Measurements from ENCODE around the gene ZSCAN1.
A peak's percentile ranks its signal among the peaks of the same experiment; 100 is the strongest.
"Not testable (repeated sequence)": the region's sequence is repeated elsewhere in the genome, so short reads cannot be mapped to it uniquely, and the experiment has no call there.

The ZSCAN1 gene

DNA sequence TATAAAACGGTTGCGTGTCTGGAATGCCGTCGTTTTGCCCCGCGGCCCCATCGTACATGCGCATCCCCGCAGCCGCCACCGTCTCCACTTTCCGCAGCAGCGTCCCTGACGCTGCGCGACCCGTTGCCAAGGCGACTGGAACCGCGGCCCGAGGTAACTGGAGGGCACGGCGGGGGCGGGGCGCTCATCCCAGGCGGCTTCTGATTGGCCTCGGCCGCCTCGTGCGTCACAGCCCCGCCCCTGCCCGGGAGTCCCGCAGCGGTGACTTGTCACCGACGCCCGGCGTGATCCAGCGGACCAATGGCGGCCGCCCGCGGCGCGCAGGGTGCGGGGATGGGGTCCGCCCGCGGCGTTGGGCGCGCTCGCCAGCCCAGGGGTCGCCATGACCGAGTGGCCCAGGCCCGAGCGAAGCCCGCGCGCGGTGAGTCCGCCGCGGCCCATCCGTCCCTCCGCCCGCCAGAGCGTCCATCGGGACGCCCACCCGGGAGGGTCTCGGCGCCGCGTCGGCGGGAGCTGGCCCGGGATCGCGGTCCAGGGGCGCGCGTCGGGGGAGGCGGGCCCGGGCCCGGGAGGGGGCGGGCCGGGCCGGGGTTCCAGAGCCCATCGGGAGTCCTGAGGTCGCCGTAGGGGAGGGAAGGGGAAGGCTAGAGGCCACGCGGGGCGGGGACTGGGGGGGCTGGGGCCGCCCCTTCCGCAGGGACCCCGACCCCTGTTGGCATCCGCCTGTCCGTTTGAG, at the start of gene ZSCAN1:
ZSCAN1 (plus strand) TSS at position 285 of the 736 bp plus-strand sequence. CDS start 3,812 bp downstream, outside the sequence.
- peak in 1 of 2 donors; percentile 43 for DNase-seq

GRCh38 chr19:57992841-57993240, 41.0 kb upstream of the ZSCAN1 start:
- no peak for DNase-seq

DNA sequence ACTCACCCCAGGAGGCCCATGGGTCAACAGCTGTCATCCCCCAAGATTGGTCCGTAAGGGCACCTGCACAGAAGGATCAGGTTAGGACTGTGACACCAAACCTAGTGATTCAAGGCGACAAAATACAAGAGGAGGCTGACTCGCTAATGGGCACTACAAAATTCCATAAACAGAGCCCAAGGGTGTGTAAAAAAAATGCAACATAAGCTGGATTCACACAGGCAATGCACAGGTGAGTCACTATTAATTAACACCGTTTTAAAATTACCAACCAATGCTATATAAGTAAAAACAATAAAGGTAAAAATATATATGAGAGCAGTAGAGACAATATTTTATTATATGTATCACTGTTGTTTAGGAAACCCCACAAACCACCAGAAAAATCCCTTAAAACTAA, 33.1 kb upstream of the ZSCAN1 start:
- no peak for DNase-seq

DNA sequence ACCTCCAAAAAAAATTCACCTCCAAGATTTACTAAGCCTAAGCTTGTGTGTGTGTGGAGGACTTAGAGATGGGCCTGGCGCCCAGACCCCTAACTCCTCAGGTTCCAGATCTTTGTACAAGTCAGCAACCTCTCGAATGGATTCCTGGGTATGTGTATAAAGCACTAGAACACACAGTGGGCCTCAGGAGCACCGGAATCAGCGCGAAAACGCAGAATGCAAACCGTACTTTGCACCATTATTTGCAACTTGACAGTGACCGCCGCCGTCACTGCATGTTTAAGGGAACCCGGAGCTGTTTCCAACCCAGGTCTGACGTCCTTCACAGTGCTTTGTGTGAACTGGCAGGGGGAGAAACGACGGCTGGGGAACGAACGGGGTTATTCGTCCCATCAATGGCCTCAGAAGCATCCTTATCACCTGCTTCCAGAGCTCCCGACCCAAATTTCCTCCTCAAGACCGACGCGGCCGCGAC, 31.9 kb upstream of the ZSCAN1 start:
- peak in 1 of 2 donors; percentile 6 for DNase-seq

DNA sequence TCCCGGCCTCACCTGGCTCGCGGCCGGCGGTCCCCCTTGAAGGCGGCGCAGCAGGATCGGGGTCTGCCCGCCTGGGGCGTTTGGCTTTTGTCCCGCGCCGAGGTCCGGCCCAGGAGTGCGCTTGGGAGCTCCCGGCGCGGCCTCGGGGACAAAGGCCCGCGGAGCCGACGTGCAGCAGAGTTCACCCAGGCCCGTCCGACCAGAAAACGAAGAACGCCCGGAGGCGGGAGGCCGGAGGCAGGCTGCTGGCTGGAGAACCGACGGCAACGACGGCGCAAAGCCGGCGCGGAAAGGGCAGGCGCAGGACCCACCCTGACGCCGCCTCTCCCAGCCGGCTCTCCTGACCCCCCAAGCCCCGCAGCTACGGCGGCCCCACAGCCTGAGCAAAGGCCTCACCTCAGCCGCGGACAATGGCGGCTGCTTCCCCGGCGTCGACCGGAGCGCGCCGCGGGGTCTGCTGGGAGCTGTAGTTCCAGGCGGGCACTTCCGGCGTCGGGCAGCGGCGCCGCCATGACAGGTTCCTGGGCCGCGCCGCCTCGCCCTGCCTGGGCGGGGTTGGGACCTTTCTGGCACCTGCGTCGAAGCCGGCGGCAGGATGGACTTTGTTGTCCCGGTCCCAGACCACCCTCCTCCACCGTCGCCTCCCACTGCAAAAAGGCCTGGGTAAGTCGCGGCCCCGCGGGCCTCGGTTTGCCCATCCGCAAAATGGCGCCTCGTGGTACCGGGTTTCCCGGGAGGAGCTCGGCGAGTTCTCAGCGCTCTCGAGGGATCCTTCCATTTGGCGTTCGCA, 31.2 kb upstream of the ZSCAN1 start, which contains the start of gene ZNF606:
ZNF606 (minus strand) TSS at position 437 of the 790 bp plus-strand sequence. CDS start 1,501 bp downstream, outside the sequence.
- DNase-seq = peak; percentile 83 to 84

DNA sequence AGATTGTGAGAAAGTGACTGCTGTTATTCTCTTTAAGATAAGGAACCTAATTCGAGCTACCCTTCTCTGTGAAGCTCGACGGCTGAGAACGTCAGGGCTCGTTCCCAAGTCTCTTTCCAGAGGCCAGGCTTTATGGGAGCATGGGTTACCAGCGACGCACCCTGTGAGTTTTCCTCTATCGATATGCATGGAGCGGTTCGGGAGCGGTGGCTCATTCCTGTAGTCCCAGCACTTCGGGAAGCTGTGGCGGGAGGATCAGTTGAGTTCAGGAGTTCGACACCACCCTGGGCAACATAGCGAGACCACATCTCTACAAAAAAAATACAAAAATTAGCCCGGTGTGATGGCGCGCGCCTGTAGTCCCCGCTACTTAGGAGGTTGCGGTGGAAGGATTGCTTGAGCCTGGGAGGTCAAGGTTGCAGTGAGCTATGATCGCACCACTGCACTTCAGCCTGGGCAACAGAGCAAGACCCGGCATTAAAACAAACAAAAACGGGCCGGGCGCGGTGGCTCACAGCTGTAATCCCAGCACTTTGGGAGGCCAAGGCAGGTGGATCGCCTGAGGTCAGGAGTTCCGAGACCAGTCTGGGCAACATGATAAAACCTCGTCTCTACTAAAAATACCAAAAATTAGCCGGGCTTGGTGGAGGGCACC, 30.5 kb upstream of the ZSCAN1 start:
- no peak for DNase-seq

DNA sequence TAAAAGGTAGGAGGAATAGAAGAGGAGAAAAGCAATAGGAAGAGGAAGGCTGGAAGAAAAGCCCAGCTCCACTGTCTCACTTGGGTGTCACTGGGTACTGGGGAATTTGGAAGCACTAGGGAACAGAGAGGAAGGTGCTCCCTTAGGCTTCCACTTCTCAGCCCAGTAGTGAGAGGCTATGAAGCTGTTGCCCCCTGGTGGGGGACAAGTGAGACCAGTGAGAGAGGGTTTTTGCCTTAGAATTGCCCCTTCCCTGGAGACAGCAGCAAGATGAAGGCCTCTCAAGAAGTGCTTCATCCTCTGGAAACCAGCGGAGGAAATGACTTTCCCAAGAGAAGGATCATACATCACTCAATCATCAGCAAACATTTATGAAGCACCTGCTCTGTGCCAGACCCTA, 26.5 kb upstream of the ZSCAN1 start:
- no peak for DNase-seq

DNA sequence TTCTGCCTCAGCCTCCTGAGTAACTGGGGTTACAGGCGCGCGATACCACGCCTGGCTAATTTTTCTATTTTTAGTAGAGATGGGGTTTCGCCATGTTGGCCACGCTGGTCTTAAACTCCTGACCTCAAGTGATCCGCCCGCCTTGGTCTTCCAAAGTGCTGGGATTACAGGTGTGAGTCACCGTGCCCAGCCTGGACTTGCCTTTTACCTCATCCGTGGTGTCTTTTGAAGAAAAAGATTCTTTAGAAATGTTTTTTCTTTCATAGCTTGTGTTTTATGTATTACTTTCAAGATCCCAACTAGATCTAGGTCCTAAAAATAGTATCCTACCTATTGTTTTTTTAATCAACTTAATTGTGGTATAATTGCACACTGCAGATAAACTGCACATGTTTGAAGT, 24.9 kb upstream of the ZSCAN1 start:
- DNase-seq = not testable (repeated sequence)

DNA sequence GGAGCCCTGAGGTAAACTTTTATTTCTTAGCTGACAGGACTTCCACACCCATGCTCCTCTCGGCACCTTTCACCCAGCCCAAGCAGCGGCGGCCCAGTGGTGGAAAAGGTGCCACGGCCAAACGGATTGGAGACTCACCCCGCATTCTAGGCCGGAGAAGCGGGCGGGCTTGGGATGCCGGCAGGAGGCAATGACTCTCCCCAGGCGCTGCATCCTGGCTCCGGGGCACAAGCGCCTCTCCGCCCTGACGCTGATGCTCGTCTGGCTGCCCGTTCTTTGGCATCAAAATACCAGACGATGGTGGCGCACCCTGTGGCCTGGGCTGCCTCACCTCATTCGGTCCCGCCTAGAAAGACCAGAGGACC, 24.5 kb upstream of the ZSCAN1 start:
- no peak for DNase-seq

DNA sequence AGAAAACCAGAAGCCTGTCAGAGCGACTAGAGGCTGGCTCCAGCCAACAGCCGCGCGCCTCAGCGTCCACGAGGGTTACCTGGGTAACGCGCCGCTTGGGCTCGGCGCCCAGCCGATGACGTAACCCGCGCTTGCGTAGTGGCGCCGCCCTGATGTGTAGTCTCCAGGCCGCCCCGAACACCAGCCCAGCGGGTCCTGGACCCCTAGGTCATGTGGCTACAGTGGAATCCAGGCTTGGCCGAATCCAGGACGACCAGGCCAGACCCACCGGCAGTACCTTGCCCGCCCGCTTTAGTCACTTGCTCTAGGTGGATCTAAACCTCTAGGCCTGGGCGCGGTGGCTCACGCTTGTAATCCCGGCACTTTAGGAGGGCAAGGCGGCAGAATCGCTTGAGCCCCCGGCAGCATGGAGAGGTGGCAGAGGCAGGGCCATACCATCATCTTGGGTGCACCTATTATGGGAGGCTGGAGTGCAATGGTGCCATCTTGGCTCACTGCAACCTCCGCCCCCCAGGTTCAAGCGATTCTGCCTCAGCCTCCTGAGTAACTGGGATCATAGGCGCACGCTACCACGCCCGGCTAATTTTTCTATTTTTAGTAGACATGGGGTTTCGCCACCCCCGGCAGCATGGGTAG, 24.0 kb upstream of the ZSCAN1 start:
- peak; percentile 29 to 67 for DNase-seq

DNA sequence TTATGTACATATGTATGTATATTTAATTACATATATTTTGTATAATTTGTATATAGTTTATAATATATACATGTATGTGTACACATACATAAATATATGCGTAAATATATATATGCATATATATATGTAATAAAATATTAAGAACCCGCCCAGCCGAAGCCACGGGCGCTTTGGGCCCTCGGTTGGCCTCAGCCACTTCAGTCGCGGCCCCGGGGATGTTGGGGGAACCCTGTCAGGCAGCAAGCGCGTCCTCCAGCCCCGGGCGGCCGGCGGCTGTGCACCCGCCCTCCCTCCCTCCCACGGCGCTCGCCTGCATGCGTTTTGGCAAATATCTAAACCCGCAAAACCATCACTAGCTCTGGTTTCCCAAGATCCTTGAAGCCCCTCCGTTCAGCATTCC, 23.3 kb upstream of the ZSCAN1 start:
- no peak for DNase-seq

DNA sequence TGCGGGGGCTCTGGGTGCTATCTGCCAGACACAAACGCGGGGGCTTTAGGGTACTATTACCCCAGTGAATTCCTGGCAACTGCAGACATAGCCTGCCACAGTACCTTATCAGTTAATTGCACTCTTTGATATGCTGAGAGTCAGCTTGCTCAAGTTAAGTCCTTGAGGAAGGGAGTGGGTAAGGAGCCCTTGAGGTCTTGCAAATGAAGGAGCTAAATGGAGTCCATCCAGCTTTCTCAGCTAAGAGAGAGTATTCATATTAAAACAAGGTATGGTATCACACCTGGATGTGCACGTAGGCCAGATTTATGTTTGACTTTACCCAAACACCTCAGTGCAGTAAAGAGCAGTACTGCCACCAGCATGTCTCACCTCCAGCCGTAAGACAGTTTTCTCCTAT, 19.7 kb upstream of the ZSCAN1 start:
- DNase-seq = no peak

DNA sequence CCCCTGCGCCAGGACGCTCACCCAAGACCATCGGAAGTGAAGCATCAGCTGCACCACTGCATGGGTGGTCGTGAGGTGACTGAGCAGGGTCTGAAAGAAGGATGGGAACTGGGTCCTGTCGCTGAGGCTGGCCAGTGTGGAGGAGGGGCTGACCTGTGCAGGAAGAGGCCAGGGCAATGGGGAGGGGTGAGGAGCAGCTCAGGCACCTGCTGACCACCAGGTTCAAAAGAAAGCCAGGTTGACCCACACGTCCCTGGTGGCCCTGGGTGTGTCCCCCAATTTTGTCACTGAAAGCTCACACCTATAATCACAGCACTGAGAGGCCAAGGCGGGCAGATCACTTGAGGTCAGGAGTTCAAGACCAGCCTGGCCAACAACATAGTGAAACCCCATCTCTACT, 13.7 kb upstream of the ZSCAN1 start:
- no peak for DNase-seq

- DNase-seq = peak; percentile 25 to 32
These were observed 12.1 kb upstream of the ZSCAN1 start for GRCh38 chr19:58021541-58022282.

GRCh38 chr19:58022283-58022660, 11.6 kb upstream of the ZSCAN1 start:
- no peak for DNase-seq

GRCh38 chr19:58024661-58025060, 9.2 kb upstream of the ZSCAN1 start:
- no peak for DNase-seq

- no peak for DNase-seq
These were observed 610 bp downstream of the ZSCAN1 start for GRCh38 chr19:58034477-58034793.

- DNase-seq = no peak
These were observed 2.0 kb downstream of the ZSCAN1 start for GRCh38 chr19:58035863-58036262.

- DNase-seq = no peak
These were observed 4.3 kb downstream of the ZSCAN1 start for GRCh38 chr19:58037927-58038687.

DNA sequence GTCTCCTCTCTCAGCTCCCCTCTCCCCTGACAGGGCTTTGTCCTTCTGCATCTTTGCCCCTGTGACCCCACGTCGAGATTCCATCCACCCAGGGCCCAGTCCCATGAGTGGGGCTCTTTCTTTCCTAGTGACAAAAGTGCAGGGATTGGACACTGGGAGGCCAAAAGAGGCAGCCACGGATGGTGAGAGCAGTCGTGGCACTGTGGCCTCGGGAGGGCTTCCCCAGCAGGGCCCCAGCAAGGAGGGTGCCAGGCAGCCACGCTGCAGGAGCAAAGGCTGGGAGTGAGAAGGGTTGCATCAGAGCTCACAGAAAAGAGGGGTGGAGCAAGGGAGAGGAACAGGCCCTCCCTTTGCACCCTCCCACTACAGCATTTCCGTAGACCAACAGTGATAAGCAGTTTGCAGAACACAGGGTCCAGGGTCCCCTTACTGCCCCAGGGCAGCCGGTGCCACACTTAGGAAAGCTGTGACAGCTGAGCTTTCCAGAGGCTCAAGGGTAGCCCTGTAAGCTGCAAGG, 4.9 kb downstream of the ZSCAN1 start:
- no peak for DNase-seq

GRCh38 chr19:58040751-58041525, 7.1 kb downstream of the ZSCAN1 start:
- no peak for DNase-seq
